Medulla oblongata (tissue), 1 donor: ENCODE results near the gene KLF2.

Experiments used
- DNase-seq: peaks from one replicate; pipeline ENCODE4 v3.0.0-alpha.2; 2015; ENCODE audit errors: extremely low spot score

The KLF2 gene

DNA sequence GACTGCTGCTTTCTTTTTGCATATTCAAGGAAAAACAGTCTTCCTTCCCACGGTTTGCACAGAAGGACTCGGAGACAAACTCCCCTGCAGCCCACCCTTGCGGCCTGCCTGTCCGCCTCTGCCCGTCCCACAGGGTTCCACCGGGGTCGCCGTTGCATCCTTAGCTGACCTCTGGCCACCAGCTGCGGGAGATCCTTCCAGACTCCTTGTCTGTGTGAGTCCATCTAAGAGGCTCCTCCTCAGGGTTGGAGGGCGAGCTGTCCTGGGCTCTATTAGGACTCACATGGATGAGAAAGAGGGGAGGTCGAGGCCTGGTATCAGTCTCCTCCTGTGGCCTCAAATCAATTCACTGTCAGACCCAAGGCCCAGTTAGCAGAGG, 39.2 kb downstream of the KLF2 start:
- DNase-seq = no peak

DNA sequence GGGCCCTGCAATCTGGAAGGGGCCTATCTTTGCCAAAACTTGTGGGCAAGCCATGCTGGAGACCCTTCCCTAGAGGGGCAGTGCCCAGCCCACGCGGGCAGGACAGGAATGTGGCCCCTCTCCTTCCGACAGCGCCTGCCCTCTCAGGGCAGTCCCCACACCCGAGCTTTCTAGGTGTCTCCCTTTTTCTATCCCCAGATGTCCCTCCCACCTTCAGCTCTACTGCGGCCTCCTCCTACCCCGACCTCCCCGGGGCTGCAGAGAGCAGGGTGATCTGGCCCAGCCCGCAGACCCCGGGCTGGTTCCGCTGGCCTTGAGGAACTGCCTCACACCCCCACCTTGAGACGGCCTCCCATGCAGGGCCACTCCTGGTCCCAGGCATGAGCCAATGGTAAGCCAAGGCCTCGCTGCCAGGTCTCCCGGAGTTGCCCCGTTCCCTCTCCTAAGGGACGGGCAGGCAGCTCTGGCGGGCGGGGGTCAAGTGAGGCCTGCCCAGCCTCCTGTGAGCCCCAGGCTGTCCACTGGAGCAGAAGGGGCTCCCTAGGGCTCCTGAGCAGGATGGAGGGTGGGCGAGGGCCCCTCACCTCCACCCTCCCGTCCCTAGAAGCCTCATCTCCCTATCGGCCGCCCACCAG, 39.7 kb downstream of the KLF2 start:
- no peak for DNase-seq

- no peak for DNase-seq
These were observed 40.8 kb downstream of the KLF2 start for GRCh38 chr19:16365300-16365996.

- no peak for DNase-seq
These were observed 41.4 kb downstream of the KLF2 start for GRCh38 chr19:16366056-16366432.

DNA sequence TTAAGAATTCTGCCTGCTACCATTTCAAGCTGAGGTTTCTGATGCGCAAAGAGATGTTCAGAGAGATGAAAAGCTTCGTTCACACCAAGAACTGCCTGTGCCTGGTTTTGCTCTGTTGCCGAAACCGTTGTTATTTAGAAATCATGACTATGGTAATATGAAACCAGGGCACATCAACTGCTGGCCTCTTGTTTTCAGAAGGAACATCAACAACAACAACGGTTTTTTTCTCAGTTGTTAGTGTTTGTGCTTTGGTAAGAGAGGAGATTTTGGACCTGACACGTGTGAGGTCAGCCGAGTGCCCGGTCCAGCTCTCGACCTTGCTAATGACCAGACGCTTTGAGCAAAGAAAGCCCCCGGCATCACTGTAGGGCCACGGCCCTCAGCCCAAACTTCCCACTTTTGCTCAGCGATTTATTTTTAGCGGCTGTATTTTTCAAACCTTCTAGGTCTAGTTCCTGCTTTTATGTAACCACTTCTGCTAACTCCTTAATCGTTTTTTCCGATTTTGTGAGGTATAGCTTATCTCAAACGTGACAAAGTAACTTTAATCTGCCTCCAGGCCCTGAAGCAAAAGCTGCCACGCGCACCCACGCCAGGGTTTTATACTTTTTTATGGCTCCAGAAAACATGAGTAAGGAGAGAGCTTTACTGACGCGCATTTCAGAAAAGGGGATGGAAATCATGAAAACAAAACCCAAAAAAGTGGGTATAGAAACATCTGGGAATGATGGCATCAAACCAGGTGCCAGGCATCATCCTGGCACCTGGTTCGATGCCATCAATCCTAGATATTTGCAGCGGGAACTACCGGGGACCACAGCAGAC, 42.0 kb downstream of the KLF2 start:
- peak; percentile 61 for DNase-seq

DNA sequence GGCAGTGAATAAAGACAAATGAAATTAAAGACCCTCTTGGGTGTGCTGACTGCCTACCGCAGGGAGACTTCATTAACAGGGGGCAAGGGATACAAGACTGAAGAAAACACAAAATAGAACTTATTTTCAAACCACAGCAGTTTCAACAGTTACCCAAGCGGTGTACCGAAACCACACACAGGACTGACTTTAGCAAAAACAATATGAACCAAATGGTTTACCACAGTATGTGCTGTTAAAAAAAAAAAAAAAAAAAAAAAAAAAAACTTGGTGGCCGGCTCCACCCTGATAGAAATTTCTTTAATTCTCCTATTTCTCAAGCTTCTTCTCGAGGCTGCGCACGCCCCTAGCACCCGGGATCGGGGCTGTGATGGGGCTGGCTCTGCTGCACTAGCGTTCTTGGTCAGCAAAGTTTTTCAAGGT, 42.6 kb downstream of the KLF2 start:
- no peak for DNase-seq

- no peak for DNase-seq
These were observed 44.0 kb downstream of the KLF2 start for GRCh38 chr19:16368385-16369305.

- DNase-seq = no peak
These were observed 44.7 kb downstream of the KLF2 start for GRCh38 chr19:16369306-16369663.

- DNase-seq = no peak
These were observed 45.3 kb downstream of the KLF2 start for GRCh38 chr19:16369664-16370576.

DNA sequence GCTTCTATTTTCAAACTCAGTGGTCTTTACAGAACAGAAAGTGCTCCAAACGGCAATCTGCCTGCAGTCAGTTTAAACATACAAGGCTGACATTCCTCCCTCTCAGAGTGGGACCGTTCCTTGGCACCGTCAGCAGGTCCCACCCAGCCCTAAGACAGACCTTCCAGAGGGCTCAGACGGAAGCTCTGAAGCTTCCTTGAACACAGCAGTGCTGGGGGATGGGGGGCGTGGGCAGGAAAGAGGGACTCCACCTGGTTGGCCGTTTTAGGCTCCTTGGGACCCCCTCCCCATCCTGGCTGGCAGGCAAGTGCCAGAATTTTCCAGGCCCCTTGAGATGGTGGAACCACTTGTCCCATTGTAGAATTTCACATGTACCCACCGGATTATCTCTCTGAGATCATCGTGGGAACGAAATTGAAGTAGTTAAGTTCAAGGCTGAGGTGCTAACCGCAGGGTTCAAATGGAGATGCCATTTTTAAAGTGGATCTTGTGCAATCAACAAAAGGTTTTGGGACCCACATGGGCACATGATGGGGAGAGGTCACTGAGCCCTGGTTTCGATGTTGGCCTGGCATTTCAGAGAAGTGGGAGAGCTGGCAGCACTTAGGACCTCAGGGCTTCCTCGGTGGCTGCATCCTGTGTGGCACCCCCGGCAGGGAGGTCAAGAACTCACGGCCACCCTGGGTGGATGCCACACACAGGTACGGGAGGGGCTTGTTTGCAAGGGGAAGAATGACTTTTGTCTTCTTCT, 46.2 kb downstream of the KLF2 start:
- DNase-seq = no peak

- DNase-seq = no peak
These were observed 46.9 kb downstream of the KLF2 start for GRCh38 chr19:16371540-16371986.

DNA sequence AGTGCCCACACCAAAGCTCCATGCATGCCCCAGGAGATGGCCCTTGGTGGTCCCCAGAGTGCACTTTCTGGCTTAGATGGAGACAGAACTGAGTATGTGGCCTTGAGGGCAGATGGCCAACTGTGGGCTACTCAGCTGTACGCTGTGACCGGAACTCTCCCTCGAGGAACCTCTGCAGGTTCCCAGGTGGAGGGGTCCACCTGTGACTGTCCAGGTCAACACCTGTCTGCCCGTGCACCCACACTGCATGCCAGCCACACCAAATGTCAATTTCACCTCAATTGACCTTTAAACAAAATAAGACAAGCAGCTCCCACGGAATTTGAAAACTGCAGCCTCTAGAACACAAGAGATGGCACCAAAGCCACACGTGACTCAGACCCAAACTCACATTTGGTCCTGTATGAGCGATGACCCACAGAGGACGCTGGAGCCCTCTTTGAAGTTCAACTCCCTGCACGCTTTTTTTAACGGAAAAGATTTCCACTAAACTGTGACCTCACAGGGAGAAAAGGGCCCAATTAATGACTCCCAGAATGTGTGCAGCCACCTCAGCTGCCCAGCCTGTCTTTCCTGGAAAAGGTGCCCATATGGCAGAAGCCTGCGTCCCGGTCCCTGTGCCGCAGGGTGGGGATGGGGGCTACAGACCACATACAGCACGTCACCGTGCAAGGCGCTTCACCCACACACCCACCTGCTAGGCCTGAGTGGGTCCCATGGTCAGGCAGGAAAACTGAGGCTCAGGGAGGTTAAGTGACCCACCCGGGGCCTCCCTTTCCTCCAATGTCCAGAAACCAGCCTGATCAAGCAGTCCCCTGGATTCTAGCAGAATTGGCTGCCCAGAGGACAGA, 47.7 kb downstream of the KLF2 start:
- no peak for DNase-seq

DNA sequence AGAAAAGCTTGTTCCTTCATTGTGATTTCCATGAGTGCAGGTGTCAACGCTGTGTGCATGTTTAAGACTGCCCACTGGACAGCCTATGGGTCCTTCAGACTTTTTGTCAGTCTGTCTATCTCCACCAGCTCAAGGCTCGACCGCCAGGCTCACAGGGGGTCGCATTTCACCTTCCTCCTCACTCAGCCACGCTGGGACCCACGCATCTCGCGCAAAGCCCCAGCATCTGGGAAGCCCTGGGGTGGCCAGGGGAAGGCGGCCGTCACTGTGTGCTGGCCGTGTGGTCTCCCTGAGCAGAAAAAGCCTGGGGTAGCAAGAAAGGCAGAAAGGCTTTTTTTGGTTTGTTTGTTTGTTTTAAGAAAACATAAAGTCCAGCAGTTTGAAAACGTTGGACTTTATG, 48.5 kb downstream of the KLF2 start:
- no peak for DNase-seq

DNA sequence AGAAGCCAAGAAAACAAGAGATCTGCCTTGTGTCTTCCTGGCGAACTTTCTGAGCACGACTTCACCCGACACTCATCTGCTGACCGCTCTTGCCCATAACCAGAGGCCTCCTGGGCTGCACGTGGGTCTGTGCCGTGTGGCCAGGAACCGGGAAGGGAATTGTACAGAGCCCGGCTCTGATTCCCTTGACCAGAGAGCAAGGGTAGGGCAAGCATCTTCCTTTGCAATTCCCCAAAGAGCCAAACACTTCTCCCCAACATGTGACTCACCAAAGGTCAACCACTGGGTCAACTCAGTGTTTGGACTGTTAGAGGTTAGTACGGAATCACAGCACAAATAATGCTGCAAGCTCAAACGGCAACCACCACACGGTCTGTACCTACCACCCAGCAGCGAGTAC, 48.9 kb downstream of the KLF2 start:
- no peak for DNase-seq

DNA sequence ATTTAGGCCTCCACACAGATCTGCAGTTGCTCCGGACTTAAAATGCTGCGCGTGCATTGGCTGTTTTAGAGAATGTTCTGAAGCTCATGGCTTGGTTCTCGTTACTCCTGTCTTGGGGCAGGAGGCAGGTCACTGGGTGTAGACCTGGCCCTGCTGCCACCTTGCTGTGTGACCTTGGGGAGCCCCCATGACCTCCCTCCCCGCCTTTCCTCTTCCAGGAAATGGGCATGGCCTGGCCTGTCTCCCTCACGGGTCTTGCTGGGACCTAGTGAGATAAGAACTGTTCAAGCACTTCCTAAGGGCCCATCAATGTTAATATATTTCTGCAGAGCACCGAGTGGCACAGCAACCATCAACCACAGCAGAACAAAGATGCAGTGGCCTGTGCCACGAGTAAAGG, 49.4 kb downstream of the KLF2 start:
- no peak for DNase-seq

DNA sequence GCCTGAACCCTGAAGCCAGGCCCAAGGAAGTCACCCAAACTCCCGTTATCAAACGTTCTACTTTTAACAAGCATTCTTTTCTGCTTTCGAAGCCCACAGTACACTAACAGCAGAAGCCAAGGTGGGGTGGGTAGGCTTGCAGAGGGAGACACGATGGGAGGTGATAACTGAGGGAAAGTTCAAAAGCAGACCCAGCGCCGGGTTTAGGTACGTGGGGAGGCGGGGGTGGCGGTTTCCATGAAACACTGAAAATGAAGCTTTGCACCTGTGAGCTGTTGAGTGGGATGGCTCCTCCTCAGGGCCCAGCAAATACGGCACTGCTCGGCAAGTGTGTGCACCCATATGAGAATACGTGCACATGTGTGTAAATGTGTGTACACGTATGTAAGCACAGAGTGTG, 49.8 kb downstream of the KLF2 start:
- DNase-seq = no peak

DNA sequence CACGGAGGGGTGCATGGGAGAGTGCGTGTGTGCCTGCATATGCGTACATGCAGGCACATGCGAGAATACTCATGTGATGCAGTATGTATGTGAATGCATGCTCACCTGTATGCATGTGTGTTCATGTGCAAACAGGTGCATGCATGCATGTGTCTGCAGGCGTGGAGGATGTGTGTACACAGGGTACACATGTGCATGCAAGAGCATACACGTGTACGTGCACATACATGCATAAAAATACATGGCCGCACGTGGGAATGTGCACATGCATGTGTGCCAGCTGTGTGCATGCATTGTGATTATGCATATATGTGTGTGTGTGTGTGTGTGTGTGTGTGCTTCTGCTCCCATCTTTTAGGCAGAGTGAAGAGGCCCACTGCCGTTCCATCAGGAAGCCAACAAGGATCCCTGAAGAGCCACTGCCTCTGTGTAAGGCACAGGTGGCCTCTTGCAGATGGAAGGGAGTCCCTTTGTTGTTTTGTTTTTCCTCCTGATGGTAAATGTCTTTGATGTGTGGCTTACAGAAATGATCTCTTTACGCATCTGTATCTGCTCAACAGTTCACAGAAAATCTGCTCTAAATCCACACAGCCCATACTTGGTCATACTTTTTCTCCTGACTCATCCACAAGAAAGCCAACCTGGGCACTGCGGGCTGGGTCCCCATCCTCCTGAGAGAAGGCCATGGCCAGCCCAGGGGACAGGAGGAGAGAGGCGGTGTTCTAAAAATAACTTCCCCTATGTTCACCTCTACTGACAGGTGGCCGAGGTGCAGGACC, 50.7 kb downstream of the KLF2 start:
- no peak for DNase-seq

GRCh38 chr19:16375936-16376185, 51.2 kb downstream of the KLF2 start:
- DNase-seq = no peak

GRCh38 chr19:16376241-16376640, 51.6 kb downstream of the KLF2 start:
- no peak for DNase-seq
